Skin of body (tissue), 2 donors: Measurements from ENCODE around the gene TRPM5. TPM values are rescaled to one million over a fixed set of nuclear protein-coding genes. Genes with fewer than 3 reads are reported as not detected.

Experiments
- DNase-seq: peaks from one replicate; lab custom pipeline; 2025; lab: John Stamatoyannopoulos, UW
- total RNA-seq: library from RNA; depleted of rRNA; stranded (reverse); fragments of >200 nt; gene quantifications from one replicate; pipeline ENCODE4 v1.2.3, GENCODE V29; 2014

The TRPM5 gene
- total RNA-seq, 1 donor from 2014 or later, result under 0.01 TPM

DNA sequence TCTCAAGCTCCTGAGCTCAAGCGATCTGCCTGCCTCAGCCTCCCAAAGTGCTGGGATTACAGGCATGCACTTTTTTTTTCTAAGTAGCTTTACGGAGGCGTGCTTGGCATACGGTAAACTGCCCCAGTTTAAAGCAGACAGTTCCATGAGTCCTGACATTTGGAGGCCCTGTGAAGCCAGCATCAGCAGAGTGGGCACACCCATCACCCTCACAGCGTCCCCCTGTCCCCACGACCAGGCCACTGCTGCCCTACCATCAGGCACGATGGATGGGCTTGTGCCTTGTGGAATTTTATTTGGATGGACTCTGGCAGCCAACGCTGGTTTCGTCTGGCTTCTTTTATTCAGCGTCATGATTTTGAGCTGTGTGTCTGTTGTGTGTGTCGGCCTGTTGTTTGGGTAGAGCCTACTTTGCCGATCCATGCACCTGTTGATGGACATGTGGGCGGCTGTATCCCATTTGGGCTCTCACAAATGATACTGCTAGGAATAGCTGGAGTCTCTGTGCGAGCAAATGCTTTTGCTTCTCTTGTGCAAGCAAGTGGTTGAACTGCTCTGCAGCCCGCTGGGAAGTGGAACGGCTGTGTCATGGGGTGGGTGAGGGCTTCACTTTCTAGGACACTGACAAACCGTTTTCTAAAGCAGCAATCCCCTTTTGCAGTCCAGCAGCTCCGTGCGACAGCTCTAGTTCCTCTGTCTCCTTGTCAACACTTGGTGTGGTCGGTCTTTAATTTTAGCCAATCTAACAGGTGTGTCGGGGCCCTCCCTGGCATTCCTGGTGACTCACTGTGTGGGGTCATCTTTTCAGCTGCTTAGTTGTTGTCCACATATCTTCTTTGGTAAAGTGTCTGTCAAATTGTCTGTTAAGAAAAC, 24.3 kb upstream of the TRPM5 start:
- DNase-seq, result no peak

GRCh38 chr11:2467695-2468055, 23.4 kb upstream of the TRPM5 start:
- DNase-seq, result no peak

GRCh38 chr11:2466869-2467694, 22.8 kb upstream of the TRPM5 start:
- DNase-seq, result no peak

GRCh38 chr11:2466069-2466801, 21.9 kb upstream of the TRPM5 start:
- DNase-seq, result no peak

DNA sequence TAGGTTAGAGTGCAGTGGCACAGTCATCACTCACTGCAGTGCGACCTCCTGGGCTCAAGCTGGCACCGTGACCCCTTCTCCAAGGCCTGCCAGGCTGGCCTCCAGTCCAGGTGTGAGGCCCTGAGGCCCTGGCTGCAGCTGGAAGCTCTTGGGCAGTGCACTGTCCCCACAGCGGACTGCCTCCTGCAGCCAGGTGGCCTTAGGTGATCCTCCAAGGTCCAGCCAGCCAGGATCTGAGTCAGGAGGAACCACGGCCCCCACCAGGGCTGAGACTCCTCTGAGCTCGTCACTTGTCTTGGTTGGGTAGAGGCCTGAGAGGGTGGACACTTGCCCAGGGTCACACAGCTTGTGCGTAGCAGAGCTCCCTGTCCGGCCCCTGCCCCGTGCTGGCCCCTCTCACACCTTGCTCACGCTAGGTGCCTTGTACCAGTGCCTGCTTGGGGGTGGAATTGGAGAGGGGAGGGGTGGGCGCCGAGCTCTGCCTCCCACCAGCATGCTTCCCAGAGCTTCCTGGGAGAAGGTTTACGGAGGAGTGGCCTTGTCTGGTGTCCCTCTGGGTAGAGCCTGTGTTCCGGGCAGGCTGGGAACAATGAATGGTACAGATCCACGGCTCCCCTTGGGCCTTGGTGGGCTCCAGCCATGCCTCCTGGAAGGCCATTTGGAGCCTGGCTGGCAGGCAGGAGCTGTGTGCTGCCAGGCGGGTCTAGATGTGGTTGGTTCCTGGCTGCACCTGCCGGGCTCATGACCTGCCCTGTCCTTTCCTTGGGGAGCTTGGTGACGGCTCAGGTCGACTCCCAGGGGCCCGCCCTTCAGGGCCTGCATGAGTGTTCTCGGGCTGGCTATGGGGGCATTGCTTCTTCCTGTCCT, 21.1 kb upstream of the TRPM5 start:
- no peak for DNase-seq

DNA sequence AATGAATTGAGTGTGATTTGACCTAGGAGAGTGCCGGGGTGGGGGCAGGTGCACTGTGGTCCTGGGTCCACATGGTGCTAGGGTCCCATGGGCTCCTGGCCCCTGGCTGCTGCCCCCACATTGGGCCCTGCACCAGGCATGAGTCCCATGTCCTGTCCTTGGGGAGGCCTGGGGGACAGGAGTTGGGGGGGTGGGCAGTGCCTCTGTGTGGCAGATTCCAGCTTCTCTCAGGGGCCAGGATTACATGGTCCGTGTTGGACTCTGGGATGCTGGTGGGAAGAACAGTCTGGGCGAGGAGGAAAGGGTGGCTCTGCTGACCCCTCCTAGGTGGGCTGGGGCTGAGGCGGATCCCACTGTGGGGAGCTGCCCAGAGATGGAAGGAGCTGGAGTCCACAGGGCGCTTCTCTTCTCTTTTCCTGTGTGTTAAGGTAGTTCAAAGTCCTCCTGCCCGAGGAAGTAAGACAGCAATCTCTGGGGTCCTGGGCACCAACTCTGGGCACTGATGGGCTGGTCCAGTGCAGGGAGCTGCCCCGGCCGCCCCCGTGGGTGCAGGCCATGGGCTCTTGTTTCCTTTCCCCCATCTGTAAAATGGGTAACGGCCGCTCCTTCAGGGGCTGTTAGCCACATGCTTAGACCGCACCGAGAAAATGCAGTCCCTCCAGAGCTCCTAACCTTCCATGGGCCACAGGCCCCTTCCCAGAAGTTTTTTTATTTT, 20.3 kb upstream of the TRPM5 start:
- no peak for DNase-seq

DNA sequence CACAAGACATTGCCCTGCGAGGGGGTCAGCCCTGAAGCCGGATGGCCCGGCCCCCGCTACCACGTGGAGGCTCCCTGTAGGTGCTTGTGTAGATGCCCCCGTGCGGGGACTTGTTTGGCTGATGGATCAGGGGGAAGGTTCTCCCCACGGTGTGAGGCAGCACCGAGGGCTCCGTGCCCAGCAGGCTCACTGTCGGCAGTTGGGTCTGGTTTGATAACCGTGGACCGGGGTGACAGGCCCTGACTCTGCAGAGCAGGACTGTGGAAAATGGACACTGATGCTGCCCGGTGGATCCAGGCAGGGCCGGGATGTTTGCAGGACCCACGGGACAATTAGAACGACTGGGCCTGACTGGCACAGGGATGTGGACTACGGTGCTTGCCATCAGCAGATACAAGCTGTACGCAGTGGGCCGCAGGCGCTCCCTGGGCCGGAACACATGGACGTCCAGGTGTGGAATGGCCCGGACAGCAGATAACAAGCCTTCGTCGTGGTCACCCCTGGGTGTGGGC, 19.5 kb upstream of the TRPM5 start:
- no peak for DNase-seq

- DNase-seq, result no peak
These were observed 18.9 kb upstream of the TRPM5 start for GRCh38 chr11:2462986-2463765.

DNA sequence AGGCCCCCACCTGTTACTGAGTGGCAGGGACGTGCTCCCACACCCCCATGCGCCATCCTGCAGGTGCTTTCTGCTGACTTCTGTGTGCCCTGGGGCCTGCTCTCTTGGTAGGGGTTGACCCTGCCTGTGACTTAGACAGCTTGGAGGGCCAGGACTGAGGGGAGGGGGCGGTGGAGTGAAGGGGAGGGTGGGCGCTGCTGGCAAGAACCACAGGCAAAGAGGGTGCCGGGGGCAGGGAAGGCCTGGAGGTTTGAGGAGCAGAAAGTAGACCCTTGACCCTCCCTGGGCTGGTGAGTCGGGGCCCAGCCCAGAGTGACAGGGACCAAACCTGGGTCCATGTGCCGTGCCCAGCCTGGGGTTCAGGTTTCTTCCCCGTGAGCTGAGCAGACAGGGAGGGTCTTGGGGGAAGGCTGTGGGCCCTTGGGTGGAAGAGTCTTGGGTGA, 18.2 kb upstream of the TRPM5 start:
- no peak for DNase-seq

DNA sequence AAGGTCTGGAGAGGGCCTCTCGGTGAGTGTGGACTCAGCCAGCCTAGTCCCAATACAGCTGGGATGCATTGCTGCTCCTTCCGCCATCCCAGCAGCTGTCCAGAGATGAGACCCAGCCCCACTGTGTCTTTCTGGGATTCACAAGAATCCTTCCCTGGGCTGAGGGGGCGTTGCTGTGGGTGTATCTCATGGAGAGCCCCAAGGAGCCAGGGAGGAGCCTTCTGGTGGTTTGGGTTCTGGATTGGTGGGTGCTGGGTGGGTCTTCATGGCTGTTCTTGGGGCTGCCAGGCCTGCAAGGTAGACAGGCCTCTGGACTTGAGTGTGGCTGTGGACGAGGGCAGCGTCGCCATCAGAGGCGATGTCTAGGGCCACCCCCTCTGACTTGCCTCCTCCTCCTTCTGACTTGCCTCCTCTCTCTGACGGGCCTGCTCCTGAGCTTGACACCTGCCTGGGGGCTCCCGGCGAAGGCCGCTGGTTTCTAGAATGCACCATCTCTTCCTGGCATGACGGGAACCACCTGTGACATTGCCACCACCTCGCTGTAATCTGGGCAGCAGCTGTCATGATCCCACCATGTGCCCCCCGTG, 17.7 kb upstream of the TRPM5 start:
- DNase-seq, result no peak

DNA sequence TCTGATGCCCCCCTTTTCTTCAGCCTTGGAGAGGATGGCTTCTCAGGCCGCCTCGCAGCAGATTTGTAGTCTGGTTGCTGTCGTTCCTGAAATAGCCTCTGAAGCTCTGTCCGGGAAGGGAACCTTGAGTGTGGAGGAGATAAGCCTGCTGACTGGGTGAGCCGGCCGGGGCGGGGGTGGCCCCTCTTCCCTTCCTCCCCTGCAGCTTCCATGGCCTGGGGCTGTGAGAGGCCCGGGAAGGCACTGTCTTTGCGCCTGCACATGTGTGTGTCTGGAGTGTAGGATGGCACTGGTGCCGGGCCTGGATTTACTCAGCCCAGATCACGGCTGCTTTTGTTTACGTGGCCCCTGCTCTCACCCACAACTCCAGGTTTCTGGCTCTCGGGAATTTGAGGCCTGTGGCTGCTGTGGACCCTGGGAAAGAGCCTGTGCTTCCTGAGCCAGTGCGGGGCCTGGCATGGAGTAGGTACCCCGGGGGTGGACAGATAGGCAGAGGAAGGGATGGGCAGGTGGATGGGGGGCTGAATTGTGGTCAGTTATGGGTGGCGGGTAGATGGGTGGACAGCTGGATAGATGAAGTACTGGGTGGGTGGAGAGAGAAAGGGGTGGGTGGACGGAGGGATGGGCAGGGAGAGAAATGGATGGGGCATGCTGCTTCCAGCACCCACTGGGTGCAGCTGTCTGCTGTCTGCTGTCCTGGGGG, 17.1 kb upstream of the TRPM5 start:
- DNase-seq, result no peak

- DNase-seq, result no peak
These were observed 16.4 kb upstream of the TRPM5 start for GRCh38 chr11:2460540-2461252.

DNA sequence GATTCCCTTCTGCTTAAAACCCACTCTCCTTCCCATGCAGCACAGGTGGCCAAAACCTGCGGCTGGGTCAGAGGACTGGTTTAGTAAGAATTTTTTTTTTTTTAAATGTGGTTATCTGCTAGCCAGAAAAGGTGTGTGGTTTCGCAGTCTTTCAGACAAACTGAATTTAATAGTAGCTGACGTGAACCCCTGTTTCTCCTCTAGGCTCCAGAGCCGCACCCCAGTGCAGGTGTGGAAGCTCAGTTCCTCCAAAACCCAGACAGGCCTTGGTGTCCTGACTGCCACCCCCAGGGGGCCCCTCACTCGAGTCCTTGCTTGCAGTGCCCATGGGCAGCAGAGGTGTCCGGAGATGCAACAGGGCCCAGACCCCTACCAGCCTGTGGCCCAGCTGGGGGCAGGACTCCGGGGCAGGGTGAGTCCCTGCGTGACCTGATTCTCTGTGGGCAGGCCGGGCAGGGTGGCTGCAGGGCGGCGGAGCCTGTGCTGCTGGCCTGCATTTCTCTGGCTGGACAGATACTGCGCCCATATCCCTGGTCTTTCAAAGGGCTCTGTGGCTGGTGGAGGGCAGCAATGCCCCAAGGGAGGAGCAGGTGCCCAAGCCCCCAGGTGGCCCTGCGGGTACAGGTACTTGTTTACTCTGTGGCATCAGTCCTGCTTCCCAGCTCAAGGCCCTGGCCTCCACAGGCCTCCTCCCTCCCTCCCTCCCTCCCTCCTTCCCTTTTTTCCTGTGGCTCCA, 15.7 kb upstream of the TRPM5 start:
- DNase-seq, result no peak

GRCh38 chr11:2459016-2459725, 14.9 kb upstream of the TRPM5 start:
- DNase-seq, result no peak

- no peak for DNase-seq
These were observed 14.0 kb upstream of the TRPM5 start for GRCh38 chr11:2458321-2458720.

GRCh38 chr11:2453436-2453835, 9.1 kb upstream of the TRPM5 start:
- no peak for DNase-seq
